K562 (cell line): ENCODE results near the gene CSAD. TPM values are rescaled to one million over a fixed set of nuclear protein-coding genes. Genes with fewer than 3 reads are reported as not detected.
A peak's percentile ranks its signal among the peaks of the same experiment; 100 is the strongest.

Experiments
- BCOR ChIP-seq: fragments of 450-650 bp; IDR thresholded peaks from 2 replicates; pipeline ENCODE4 v1.6.1; 2016
- CAMTA2 ChIP-seq: fragments of 250-450 bp; sonication (Bioruptor Pico); conservative IDR thresholded peaks from 2 replicates; pipeline ENCODE4 v1.5.1; 2022
- CHD2 ChIP-seq: IDR thresholded peaks from 2 replicates; pipeline ENCODE4 v1.6.1; 2011; ENCODE audit warnings: low read depth, low read length
- CREB3 ChIP-seq: fragments of 450-650 bp; conservative IDR thresholded peaks from 2 replicates; pipeline ENCODE4 v1.6.1; 2016; ENCODE audit warnings: missing genetic modification characterization, low read depth, mild to moderate bottlenecking, missing compliant biosample characterization, moderate library complexity
- GABPB2 ChIP-seq: fragments of 250-450 bp; sonication (Bioruptor Pico); conservative IDR thresholded peaks from 2 replicates; pipeline ENCODE4 v1.5.1; 2021; ENCODE audit warnings: mild to moderate bottlenecking
- HDAC6 ChIP-seq: IDR thresholded peaks from 2 replicates; pipeline ENCODE4 v1.6.1; 2012; ENCODE audit warnings: low read depth, mild to moderate bottlenecking, control low read depth, inconsistent platforms, low read length, moderate library complexity
- HNRNPUL1 ChIP-seq: fragments of 200-400 bp; formaldehyde crosslinking; IDR thresholded peaks from 2 replicates; pipeline ENCODE4 v1.6.1; 2017; ENCODE audit warnings: low read length
- HOMEZ ChIP-seq: fragments of 250-450 bp; sonication (Bioruptor Pico); IDR thresholded peaks from 2 replicates; pipeline ENCODE4 v1.4.0; 2020; ENCODE audit warnings: mild to moderate bottlenecking, moderate library complexity
- NR2F6 ChIP-seq: fragments of 450-650 bp; formaldehyde crosslinking; IDR thresholded peaks from 2 replicates; pipeline ENCODE4 v1.4.0; 2020; ENCODE audit warnings: mild to moderate bottlenecking
- PTBP1 ChIP-seq: fragments of 200-400 bp; formaldehyde crosslinking; IDR thresholded peaks from 2 replicates; pipeline ENCODE4 v1.6.1; 2017; ENCODE audit warnings: low read depth, low read length
- SNAPC5 ChIP-seq: fragments of 250-450 bp; sonication (Bioruptor Pico); IDR thresholded peaks from 2 replicates; pipeline ENCODE4 v1.8.0; 2021; ENCODE audit warnings: moderate library complexity, mild to moderate bottlenecking, inconsistent platforms
- STAT5B ChIP-seq: fragments of 250-450 bp; sonication (Bioruptor Pico); IDR thresholded peaks from 2 replicates; pipeline ENCODE4 v1.8.0; 2021; ENCODE audit warnings: mild to moderate bottlenecking, inconsistent platforms
- ZFP36 ChIP-seq: fragments of 150-350 bp; IDR thresholded peaks from 2 replicates; pipeline ENCODE4 v1.6.1; 2018; ENCODE audit warnings: low read length, low read depth; ENCODE audit not compliant: partially characterized antibody
- ZMIZ1 ChIP-seq, 2 experiments: fragments of 150-350 bp in 1 of 2; IDR thresholded peaks; 2 replicates each; pipeline ENCODE4 v1.6.1; 2012 to 2016; ENCODE audit warnings: low read depth in 2 of 2, low read length in 2 of 2, mild to moderate bottlenecking in 1 of 2, moderate library complexity in 1 of 2
- ZNF518B ChIP-seq: fragments of 250-450 bp; sonication (Bioruptor Pico); IDR thresholded peaks from 2 replicates; pipeline ENCODE4 v1.5.0; 2021; ENCODE audit warnings: mild to moderate bottlenecking, moderate library complexity
- ZNF79 ChIP-seq: fragments of 250-450 bp; sonication (Bioruptor Pico); IDR thresholded peaks from 2 replicates; pipeline ENCODE4 v1.4.0; 2020; ENCODE audit warnings: low read depth, mild to moderate bottlenecking, moderate library complexity
- polyA plus RNA-seq, 8 experiments: library from polyadenylated mRNA; depleted of rRNA in 4 of 8; stranded (reverse) in 5 of 8; unstranded in 3 of 8; fragments of >200 nt; fragmentation: Nextera tagmentation in 2 of 8; fragmentation: Illumina TruSeq in 1 of 8; extraction: Ambion mirVana in 2 of 8; extraction: Trizol in 1 of 8; gene quantifications; 2 replicates each; pipeline versions ENCODE4 v1.2.1 to v1.2.3, GENCODE V29; 2011 to 2014; ENCODE audit warnings: inconsistent platforms in 1 of 8, missing spikeins in 1 of 8
- total RNA-seq, 7 experiments: library from RNA; depleted of rRNA in 6 of 7; stranded (reverse); fragments of >200 nt in 6 of 7; fragmentation: Illumina TruSeq in 2 of 7; extraction: Trizol in 2 of 7; gene quantifications; 2 replicates each; pipeline versions ENCODE4 v1.2.1 to v1.2.3, GENCODE V29; 2011 to 2021; ENCODE audit warnings: low replicate concordance in 1 of 7
- TF ChIP-seq, protein P1 (sequence below): fragments of 250-450 bp; sonication (Bioruptor Pico); IDR thresholded peaks from 2 replicates; pipeline ENCODE4 v1.8.0; 2022; ENCODE audit warnings: moderate library complexity, mild to moderate bottlenecking, inconsistent platforms

Gene CSAD
- total and polyA plus RNA-seq, 9 of the 15 experiments (the other 6 are each of a cell fraction or from before 2014, with no cell fraction given): 1.8 to 19.6 (median 8.1) TPM

- TF ChIP-seq HOMEZ (CRISPR knock-in tag) (peak; percentile 97), CHD2 (no peak), CAMTA2 (peak; percentile 81; the same call in 1 of the 2 replicates), ZMIZ1 (IDR thresholded peaks at IDR 0.05; ENCODE audit: low read depth in 2 of 2, low read length in 2 of 2) (no peak), NR2F6 (CRISPR knock-in tag) (peak; percentile 95), HDAC6 (no peak), BCOR (no peak), ZNF518B (CRISPR knock-in tag) (no peak), HNRNPUL1 (no peak), CREB3 (no peak), PTBP1 (no peak), STAT5B (peak; percentile 60; the same call in 1 of the 2 replicates), ZNF79 (peak; percentile 62; the same call in 1 of the 2 replicates), GABPB2 (CRISPR knock-in tag) (peak; percentile 98), SNAPC5 (CRISPR knock-in tag) (peak; percentile 68), ZFP36 (no peak)
- TF ChIP-seq, protein P1, sequence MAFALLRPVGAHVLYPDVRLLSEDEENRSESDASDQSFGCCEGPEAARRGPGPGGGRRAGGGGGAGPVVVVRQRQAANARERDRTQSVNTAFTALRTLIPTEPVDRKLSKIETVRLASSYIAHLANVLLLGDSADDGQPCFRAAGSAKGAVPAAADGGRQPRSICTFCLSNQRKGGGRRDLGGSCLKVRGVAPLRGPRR: peak; percentile 95
Measured at GRCh38 chr12:53147653-53148052, 33.1 kb downstream of the CSAD start (continued).
